Activated B cell treated with CpG ODN at 0.5 μM for 24 hours (primary cell): ENCODE results near the gene KLHDC9. TPM values are rescaled to one million over a fixed set of nuclear protein-coding genes. Genes with fewer than 3 reads are reported as not detected.

Experiments
- ATAC-seq: fragments of 200-7000 bp; cut with Tn5 transposase; one replicate; pipeline ENCODE4 v1.10.0; 2021; ENCODE audit warnings: low read depth, mild to moderate bottlenecking, moderate library complexity
- CTCF ChIA-PET: fragments of 350-600 bp; sonication (Branson Sonifier 250); formaldehyde crosslinking; loops from one replicate; lab custom pipeline; 2021; ENCODE audit warnings: antibody characterized with exemption; lab: Charles Lee
- POLR2A ChIA-PET: fragments of 350-600 bp; sonication (Branson Sonifier 250); formaldehyde crosslinking; loops from one replicate; lab custom pipeline; 2021; ENCODE audit warnings: antibody characterized with exemption; lab: Charles Lee
- DNase-seq: peaks from one replicate; pipeline ENCODE4 v3.0.0; 2022
- H3K27ac Mint-ChIP-seq: one replicate; pipeline ENCODE4 v1.8.0; 2020; ENCODE audit warnings: mixed read lengths
- H3K27me3 Mint-ChIP-seq: one replicate; pipeline ENCODE4 v1.8.0; 2021; ENCODE audit warnings: mixed read lengths
- H3K36me3 Mint-ChIP-seq: one replicate; pipeline ENCODE4 v1.8.0; 2021; ENCODE audit warnings: low read depth, mixed read lengths
- H3K4me1 Mint-ChIP-seq: one replicate; pipeline ENCODE4 v1.8.0; 2021; ENCODE audit warnings: mixed read lengths
- H3K4me3 Mint-ChIP-seq: one replicate; pipeline ENCODE4 v1.8.0; 2020; ENCODE audit warnings: mild to moderate bottlenecking, mixed read lengths
- H3K9me3 Mint-ChIP-seq: one replicate; pipeline ENCODE4 v1.8.0; 2020; ENCODE audit warnings: mixed read lengths
- CTCF ChIP-seq: fragments of 200-600 bp; IDR thresholded peaks from one replicate; pipeline ENCODE4 v1.8.0; 2022; ENCODE audit warnings: antibody characterized with exemption, mild to moderate bottlenecking
- intact Hi-C: fragments of 100-400 bp; cut with micrococcal nuclease; formaldehyde crosslinking; loops from one replicate; pipeline ENCODE4 v1.15.1; 2024
- total RNA-seq: library from RNA; stranded (reverse); gene quantifications from 2 replicates; pipeline ENCODE4 v1.2.3, GENCODE V29; 2022

KLHDC9 gene
- total RNA-seq, 1 donor from 2014 or later = 2.9 TPM

GRCh38 chr1:161128591-161129420 lies 30.6 kb downstream of the KLHDC9 start:
- no peak for DNase-seq
- Mint-ChIP-seq H3K27ac (no peak overlapping the region), H3K9me3 (no peaks in the 10 kb centered on the region), H3K4me3 (no peak overlapping the region), H3K4me1 (peaks cover 46% of the 10 kb centered on the region), H3K36me3 (peaks cover 65% of the 10 kb centered on the region), H3K27me3 (no peaks in the 10 kb centered on the region)
- intact Hi-C loops = no loop called here
- no peak for TF ChIP-seq CTCF
- ChIA-PET POLR2A (interaction anchor here (0.7 to 2.2 kb wide), 3 partner anchors 11 to 83 kb away, joined by 4 to 8 read pairs (median 6); partner anchors contain the start of genes NIT1, PFDN2 and USF1), CTCF (no interaction called here)
- no peak for ATAC-seq

GRCh38 chr1:161130266-161130665 lies 32.1 kb downstream of the KLHDC9 start:
- intact Hi-C loops = no loop called here
- H3K36me3 Mint-ChIP-seq = peaks cover 51% of the 10 kb centered on the region
- TF ChIP-seq CTCF = no peak
- ChIA-PET POLR2A (interaction anchor here (0.6 to 1.0 kb wide), 2 partner anchors 9 to 20 kb away, joined by 3 to 4 read pairs; no protein-coding TSS in a partner anchor), CTCF (no interaction called here)
- H3K27ac Mint-ChIP-seq = peak overlapping the region; percentile 13
- DNase-seq (no peak), ATAC-seq (no peak)
- H3K27me3 Mint-ChIP-seq = no peaks in the 10 kb centered on the region
- peak overlapping the region; percentile 17 for H3K4me3 Mint-ChIP-seq
- peaks cover 48% of the 10 kb centered on the region for H3K4me1 Mint-ChIP-seq
- H3K9me3 Mint-ChIP-seq = no peaks in the 10 kb centered on the region

GRCh38 chr1:161131523-161132409 lies 33.6 kb downstream of the KLHDC9 start:
- DNase-seq (no peak), ATAC-seq (no peak)
- CTCF ChIA-PET = interaction anchor here (1.4 to 2.4 kb wide), 3 partner anchors 14 to 60 kb away, joined by 5 to 7 read pairs (median 5); partner anchors contain the start of genes NIT1 and PFDN2
- Mint-ChIP-seq H3K9me3 (no peaks in the 10 kb centered on the region), H3K27ac (no peak overlapping the region), H3K4me3 (no peak overlapping the region), H3K36me3 (peaks cover 43% of the 10 kb centered on the region), H3K27me3 (no peaks in the 10 kb centered on the region), H3K4me1 (peaks cover 41% of the 10 kb centered on the region)
- no peak for TF ChIP-seq CTCF
- POLR2A ChIA-PET = interaction anchor here (0.6 to 3.5 kb wide), 20 partner anchors 7 to 1042 kb away, joined by 3 to 41 read pairs (median 6); partner anchors contain the start of genes ARHGAP30, B4GALT3, KLHDC9 and NDUFS2
- intact Hi-C loops = loop anchor here (1.0 to 2.0 kb wide), 8 partner anchors 13 to 295 kb away; partner anchors contain the start of genes ARHGAP30, B4GALT3, KLHDC9 and NIT1

- Mint-ChIP-seq H3K9me3 (no peaks in the 10 kb centered on the region), H3K27ac (no peak within 1 kb of the TSS), H3K4me1 (peaks cover 33% of the 10 kb centered on the region), H3K36me3 (peaks cover 34% of the 10 kb centered on the region), H3K27me3 (no peaks in the 10 kb centered on the region), H3K4me3 (no peak within 1 kb of the TSS)
- POLR2A ChIA-PET = interaction anchor here (0.5 to 3.5 kb wide), 25 partner anchors 8 to 1042 kb away, joined by 3 to 41 read pairs (median 5); partner anchors contain the start of genes ARHGAP30, B4GALT3, KLHDC9 and NDUFS2
- DNase-seq (peak; percentile 88), ATAC-seq (peak; percentile 92)
- CTCF ChIA-PET = interaction anchor here (0.7 to 2.4 kb wide), 6 partner anchors 15 to 381 kb away, joined by 3 to 7 read pairs (median 5); partner anchors contain the start of genes NIT1 and PFDN2
- TF ChIP-seq CTCF = no peak
- intact Hi-C loops = loop anchor here (1.0 to 2.0 kb wide), 8 partner anchors 14 to 296 kb away; partner anchors contain the start of genes ARHGAP30, B4GALT3, KLHDC9 and NIT1
Measured at GRCh38 chr1:161132410-161133219, 34.5 kb downstream of the KLHDC9 start, which contains the start of gene DEDD. Gene DEDD (minus strand): TSS chr1:161132667. CDS start chr1:161124462, 8,205 bp downstream.
